Central memory CD4-positive, alpha-beta T cell (primary cell): Measurements from ENCODE around the gene OTOP1.
"Not testable (repeated sequence)": the region's sequence is repeated elsewhere in the genome, so short reads cannot be mapped to it uniquely, and the experiment has no call there.

Experiments used
- DNase-seq: peaks from one replicate; pipeline ENCODE4 v3.0.0; 2022
- total RNA-seq, 3 experiments: gene quantifications; one replicate each; lab custom pipeline; 2026; lab: John Stamatoyannopoulos, UW

OTOP1 gene
- 0 reads per million in 3 experiments for total RNA-seq

- no peak for DNase-seq
Observed at GRCh38 chr4:4226606-4227438, at the start of gene OTOP1. TSS of gene OTOP1 (minus strand) at chr4:4226929. CDS start at chr4:4226864, 65 bp downstream.

GRCh38 chr4:4274226-4274625 is 47.5 kb upstream of the OTOP1 start:
- no peak for DNase-seq

- no peak for DNase-seq
Observed at GRCh38 chr4:4271912-4272311, 45.2 kb upstream of the OTOP1 start.

- no peak for DNase-seq
Observed at GRCh38 chr4:4270529-4270928, 43.8 kb upstream of the OTOP1 start.

GRCh38 chr4:4269856-4270255 is 43.1 kb upstream of the OTOP1 start:
- DNase-seq: peak; percentile 58

- peak; percentile 66 for DNase-seq
Observed at GRCh38 chr4:4269331-4269731, 42.6 kb upstream of the OTOP1 start.

- DNase-seq: no peak
Observed at GRCh38 chr4:4268776-4269175, 42.0 kb upstream of the OTOP1 start.

GRCh38 chr4:4267981-4268380 is 41.3 kb upstream of the OTOP1 start:
- DNase-seq: no peak

- DNase-seq: peak; percentile 67
Observed at GRCh38 chr4:4260185-4260751, 33.5 kb upstream of the OTOP1 start.

- no peak for DNase-seq
Observed at GRCh38 chr4:4259484-4260100, 32.9 kb upstream of the OTOP1 start.

GRCh38 chr4:4257705-4258104 is 31.0 kb upstream of the OTOP1 start:
- DNase-seq: not testable (repeated sequence)

- DNase-seq: no peak
Observed at GRCh38 chr4:4256799-4257198, 30.1 kb upstream of the OTOP1 start.

GRCh38 chr4:4254666-4255065 is 27.9 kb upstream of the OTOP1 start:
- no peak for DNase-seq

GRCh38 chr4:4254199-4254598 is 27.5 kb upstream of the OTOP1 start:
- no peak for DNase-seq

- no peak for DNase-seq
Observed at GRCh38 chr4:4249866-4250265, 23.1 kb upstream of the OTOP1 start.

GRCh38 chr4:4249342-4249741 is 22.6 kb upstream of the OTOP1 start:
- not testable (repeated sequence) for DNase-seq

- no peak for DNase-seq
Observed at GRCh38 chr4:4248885-4249203, 22.1 kb upstream of the OTOP1 start.

- DNase-seq: peak; percentile 87
Observed at GRCh38 chr4:4248029-4248884, 21.5 kb upstream of the OTOP1 start, which contains the start of gene TMEM128. TSS of gene TMEM128 (minus strand) at chr4:4248223. CDS start at chr4:4248202, 21 bp downstream.

GRCh38 chr4:4247696-4248028 is 20.9 kb upstream of the OTOP1 start:
- DNase-seq: no peak

GRCh38 chr4:4245172-4245571 is 18.4 kb upstream of the OTOP1 start:
- no peak for DNase-seq

- not testable (repeated sequence) for DNase-seq
Observed at GRCh38 chr4:4239551-4239950, 12.8 kb upstream of the OTOP1 start.

- DNase-seq: no peak
Observed at GRCh38 chr4:4233610-4234009, 6.9 kb upstream of the OTOP1 start.

GRCh38 chr4:4228356-4228668 is 1.6 kb upstream of the OTOP1 start:
- DNase-seq: no peak
